Measurements from ENCODE around the gene ALK. TPM values are rescaled to one million over a fixed set of nuclear protein-coding genes. Genes with fewer than 3 reads are reported as not detected.

Gene ALK
- total RNA-seq, 1 experiment from 2014 or later: 14.7 TPM

DNA sequence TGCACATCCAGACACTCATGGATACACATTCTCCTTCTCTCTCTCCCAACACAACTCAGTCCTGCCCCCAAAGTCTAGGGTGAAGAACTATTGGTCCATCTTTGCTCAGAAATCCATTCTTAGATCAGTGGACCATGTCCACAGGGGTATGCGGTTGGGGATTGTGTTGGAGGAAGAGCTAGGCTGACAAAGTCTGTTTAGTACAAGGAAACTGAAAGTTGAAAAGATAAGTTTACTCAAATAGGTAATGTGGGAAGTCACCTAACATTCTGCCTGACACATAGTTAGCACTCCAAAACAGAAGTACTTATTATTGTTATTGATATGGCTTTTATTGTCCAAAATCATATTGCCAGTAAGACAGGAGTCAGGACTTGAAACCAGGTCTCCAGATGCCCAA is 55.9 kb downstream of the ALK start:
- Histone ChIP-seq H3K36me3 (ENCODE audit: insufficient read depth, low read length, poor library complexity, severe bottlenecking) (no peaks in the 10 kb centered on the region), H3K27me3 (replicated peaks; ENCODE audit: insufficient read depth, low read depth, low read length, poor library complexity) (no peaks in the 10 kb centered on the region), H3K4me3 (ENCODE audit: low read depth, low read length, poor library complexity, severe bottlenecking) (no peak overlapping the region), H3K27ac (ENCODE audit: low read depth, low read length, poor library complexity, severe bottlenecking) (no peak overlapping the region), H3K4me1 (ENCODE audit: insufficient read depth, low read length, poor library complexity, severe bottlenecking) (no peaks in the 10 kb centered on the region), H3K9me3 (ENCODE audit: low read depth, low read length, poor library complexity, severe bottlenecking) (no peaks in the 10 kb centered on the region)
- CTCF ChIA-PET: no interaction called here
- no peak for DNase-seq (ENCODE audit: low spot score)
- BruUV-seq (replicated peaks): no TSS peak
- POLR2A ChIA-PET (ENCODE audit: low non-redundant PET): no interaction called here
- intact Hi-C loops (cut with micrococcal nuclease; ENCODE audit: unreplicated experiment): no loop called here
- TF ChIP-seq, protein P1, sequence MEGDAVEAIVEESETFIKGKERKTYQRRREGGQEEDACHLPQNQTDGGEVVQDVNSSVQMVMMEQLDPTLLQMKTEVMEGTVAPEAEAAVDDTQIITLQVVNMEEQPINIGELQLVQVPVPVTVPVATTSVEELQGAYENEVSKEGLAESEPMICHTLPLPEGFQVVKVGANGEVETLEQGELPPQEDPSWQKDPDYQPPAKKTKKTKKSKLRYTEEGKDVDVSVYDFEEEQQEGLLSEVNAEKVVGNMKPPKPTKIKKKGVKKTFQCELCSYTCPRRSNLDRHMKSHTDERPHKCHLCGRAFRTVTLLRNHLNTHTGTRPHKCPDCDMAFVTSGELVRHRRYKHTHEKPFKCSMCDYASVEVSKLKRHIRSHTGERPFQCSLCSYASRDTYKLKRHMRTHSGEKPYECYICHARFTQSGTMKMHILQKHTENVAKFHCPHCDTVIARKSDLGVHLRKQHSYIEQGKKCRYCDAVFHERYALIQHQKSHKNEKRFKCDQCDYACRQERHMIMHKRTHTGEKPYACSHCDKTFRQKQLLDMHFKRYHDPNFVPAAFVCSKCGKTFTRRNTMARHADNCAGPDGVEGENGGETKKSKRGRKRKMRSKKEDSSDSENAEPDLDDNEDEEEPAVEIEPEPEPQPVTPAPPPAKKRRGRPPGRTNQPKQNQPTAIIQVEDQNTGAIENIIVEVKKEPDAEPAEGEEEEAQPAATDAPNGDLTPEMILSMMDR (conservative IDR thresholded peaks at IDR 0.05; ENCODE audit: low read depth, low read length): no peak
- no peak for TF ChIP-seq EZH2 (IDR thresholded peaks at IDR 0.05; ENCODE audit: borderline replicate concordance, low read depth, low read length, poor library complexity, severe bottlenecking)

DNA sequence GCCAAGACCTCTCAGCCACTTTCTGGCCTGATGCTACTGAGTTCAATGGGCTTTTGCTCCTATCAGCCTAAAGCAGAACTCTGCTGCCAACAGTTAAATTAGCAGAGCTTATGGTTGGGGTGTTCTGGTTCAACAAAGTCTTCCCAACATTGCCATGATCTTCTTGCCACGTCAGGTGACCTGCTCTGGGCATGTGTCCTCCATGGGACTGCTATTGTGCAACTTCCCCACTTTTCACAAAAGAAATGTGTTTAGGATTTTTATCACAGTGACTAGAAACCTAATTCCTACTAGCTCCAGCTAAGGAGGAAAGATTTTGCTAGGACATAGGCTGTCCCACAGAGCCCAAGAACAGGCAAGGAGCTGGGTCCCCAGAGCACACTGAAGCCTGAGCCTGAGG is 56.4 kb downstream of the ALK start:
- ChIA-PET CTCF (no interaction called here), POLR2A (ENCODE audit: low non-redundant PET) (no interaction called here)
- no peak overlapping the region for H3K4me3 ChIP-seq (ENCODE audit: low read depth, low read length, poor library complexity, severe bottlenecking)
- H3K4me1 ChIP-seq (ENCODE audit: insufficient read depth, low read length, poor library complexity, severe bottlenecking): no peaks in the 10 kb centered on the region
- intact Hi-C loops (cut with micrococcal nuclease; ENCODE audit: unreplicated experiment): no loop called here
- H3K36me3 ChIP-seq (ENCODE audit: insufficient read depth, low read length, poor library complexity, severe bottlenecking): no peaks in the 10 kb centered on the region
- H3K27ac ChIP-seq (ENCODE audit: low read depth, low read length, poor library complexity, severe bottlenecking): no peak overlapping the region
- no peaks in the 10 kb centered on the region for H3K9me3 ChIP-seq (ENCODE audit: low read depth, low read length, poor library complexity, severe bottlenecking)
- H3K27me3 ChIP-seq (replicated peaks; ENCODE audit: insufficient read depth, low read depth, low read length, poor library complexity): no peaks in the 10 kb centered on the region
- DNase-seq (ENCODE audit: low spot score): no peak
- TF ChIP-seq EZH2 (IDR thresholded peaks at IDR 0.05; ENCODE audit: borderline replicate concordance, low read depth, low read length, poor library complexity, severe bottlenecking): no peak
- TF ChIP-seq, protein P1 (conservative IDR thresholded peaks at IDR 0.05; ENCODE audit: low read depth, low read length): no peak
- BruUV-seq (replicated peaks): no TSS peak

DNA sequence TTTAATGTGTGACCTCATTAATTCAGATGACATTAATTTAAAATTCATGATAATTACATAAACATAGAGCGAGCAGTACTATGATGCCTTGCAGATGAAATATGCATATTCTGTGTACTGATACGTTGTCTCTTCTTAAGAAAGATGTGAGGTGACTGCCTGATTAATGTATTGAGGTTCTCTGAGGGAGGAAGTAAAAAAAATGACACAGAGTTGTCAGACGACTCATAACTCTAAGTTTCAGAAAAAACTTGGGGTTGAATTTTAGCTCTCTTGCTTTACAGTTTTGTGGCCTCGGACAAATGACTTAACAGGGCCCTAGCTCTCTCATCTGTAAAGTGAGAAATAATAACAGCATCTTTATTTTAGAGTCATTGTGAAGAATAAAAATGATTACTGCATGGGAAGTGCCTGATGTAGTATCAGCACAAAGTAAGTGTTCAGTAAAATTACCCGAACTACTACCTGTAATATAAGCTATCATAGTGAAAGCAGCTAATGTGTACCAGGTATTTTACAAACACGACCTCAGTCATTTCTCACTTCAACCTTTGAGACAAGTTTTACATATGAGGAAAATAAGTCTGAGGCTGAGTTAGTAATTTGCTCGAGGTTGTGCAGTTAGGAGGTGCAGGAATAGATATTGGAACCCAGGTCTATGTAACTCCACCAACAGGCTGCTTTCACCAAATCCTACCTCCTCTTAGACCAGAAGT is 65.3 kb downstream of the ALK start:
- ChIA-PET CTCF (no interaction called here), POLR2A (ENCODE audit: low non-redundant PET) (no interaction called here)
- no TSS peak for BruUV-seq (replicated peaks)
- TF ChIP-seq, protein P1 (conservative IDR thresholded peaks at IDR 0.05; ENCODE audit: low read depth, low read length): no peak
- TF ChIP-seq EZH2 (IDR thresholded peaks at IDR 0.05; ENCODE audit: borderline replicate concordance, low read depth, low read length, poor library complexity, severe bottlenecking): no peak
- Histone ChIP-seq H3K36me3 (ENCODE audit: insufficient read depth, low read length, poor library complexity, severe bottlenecking) (no peaks in the 10 kb centered on the region), H3K9me3 (ENCODE audit: low read depth, low read length, poor library complexity, severe bottlenecking) (no peaks in the 10 kb centered on the region), H3K4me1 (ENCODE audit: insufficient read depth, low read length, poor library complexity, severe bottlenecking) (no peaks in the 10 kb centered on the region), H3K27ac (ENCODE audit: low read depth, low read length, poor library complexity, severe bottlenecking) (no peak overlapping the region), H3K4me3 (ENCODE audit: low read depth, low read length, poor library complexity, severe bottlenecking) (no peak overlapping the region), H3K27me3 (replicated peaks; ENCODE audit: insufficient read depth, low read depth, low read length, poor library complexity) (no peaks in the 10 kb centered on the region)
- intact Hi-C loops (cut with micrococcal nuclease; ENCODE audit: unreplicated experiment): no loop called here
- no peak for DNase-seq (ENCODE audit: low spot score)

Measured in A673 (cell line).